ENCODE data around the gene NOTO.

The NOTO gene

DNA sequence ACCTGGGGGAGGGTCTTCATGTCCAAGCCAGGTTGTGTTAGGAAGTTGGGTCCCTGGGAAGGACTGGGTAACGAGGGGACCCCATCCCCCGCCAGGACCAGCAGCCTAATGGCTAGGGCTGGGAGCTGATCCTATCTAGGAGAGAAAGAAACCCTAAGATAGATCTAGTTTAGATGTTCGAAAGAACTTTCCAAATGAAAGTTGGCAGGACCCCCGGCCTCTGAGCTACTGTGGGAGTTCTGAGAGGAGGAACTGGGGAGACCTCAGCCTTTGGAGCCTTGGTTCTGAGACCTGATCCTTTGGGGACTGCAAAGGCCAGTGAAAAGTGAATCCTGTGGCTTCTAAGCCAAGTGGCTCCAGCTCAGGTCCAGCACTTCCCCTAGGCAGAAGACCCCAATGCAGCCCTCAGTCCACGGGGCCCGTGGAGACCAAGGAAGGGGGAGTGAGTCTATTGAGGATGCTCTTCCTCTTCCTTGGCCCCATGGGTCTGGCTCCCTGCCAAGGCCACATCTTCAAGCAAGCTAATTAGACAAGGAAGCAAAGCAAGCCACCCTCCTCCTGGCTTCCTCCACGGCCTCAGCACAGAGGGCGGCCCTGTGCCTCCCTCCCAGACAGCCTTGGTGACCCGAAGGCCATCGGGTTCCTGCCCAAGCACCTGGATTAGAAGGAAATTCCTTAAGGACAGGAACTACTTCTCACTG lies 55.2 kb downstream of the NOTO start:
- DNase-seq (ENCODE audit: low spot score): no peak

DNA sequence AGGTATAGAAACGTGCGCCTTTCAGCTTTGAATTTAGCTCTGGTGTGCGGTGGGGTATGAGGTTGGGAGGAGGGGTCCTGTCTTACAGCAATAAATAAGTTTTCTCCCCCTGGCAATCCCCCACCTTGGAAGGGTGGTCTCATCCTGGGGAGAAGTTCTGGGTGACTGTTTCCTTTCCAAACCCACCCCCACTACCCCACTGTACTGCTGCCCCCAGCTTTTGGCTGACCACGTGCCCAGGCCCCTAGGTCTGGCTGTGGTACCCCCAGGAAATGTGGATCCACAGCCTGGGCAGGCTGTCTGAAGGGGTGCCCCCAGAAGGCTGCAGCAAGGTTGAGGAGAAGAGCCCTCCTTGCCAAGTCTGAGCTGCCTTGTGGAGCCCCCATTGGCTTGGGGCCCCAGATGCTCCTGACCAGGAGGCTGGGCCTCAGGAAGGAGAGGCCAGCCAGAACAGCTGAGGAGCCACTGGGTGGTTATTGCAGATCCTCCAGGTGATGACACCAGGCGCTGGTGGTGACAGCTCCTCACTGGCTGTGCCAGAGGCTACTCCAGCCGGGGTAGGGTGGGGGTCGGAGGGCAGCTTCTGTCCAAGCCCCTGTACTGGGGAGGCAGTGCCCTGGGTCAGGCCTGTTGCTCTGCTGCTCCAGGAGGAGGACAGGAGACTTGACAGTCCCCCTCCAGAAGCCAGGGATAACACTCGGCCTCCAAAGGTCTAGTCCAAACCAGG lies 56.0 kb downstream of the NOTO start:
- DNase-seq (ENCODE audit: low spot score): no peak

DNA sequence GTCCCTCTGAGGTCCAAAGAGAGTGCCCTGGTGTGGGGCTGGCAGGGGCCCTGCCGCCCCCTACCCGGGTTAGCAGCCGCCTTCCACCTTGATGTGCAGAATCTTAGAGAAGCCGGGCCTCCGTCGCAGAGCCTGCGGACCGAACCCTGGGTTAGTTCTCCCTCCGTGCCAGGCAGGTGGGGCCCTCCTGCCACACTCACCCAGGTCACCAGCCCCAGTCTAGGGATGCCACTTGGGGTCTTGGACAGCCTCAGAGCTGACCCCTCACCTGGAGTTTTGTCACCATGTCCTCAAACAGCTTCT lies 56.5 kb downstream of the NOTO start:
- no peak for DNase-seq (ENCODE audit: low spot score)

DNA sequence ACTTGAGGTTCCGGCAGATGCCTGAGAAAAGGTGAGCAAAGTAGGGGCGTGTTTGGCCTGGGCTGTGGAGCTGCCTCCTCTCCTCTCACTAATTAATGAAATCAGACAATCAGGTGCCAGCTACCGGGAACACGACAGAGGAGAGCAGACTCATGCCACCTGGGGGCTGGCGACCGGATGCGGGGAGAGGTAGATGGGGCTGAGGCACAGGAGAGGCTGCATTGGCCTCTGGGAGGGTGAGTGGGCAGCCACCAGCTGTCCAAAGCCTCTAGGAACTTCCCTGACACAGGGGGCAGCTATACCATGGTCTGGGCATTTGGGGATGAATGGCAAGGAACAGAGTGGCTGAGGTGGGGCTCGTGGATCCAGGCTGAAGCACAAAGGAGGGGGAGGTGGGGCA lies 56.9 kb downstream of the NOTO start:
- no peak for DNase-seq (ENCODE audit: low spot score)

DNA sequence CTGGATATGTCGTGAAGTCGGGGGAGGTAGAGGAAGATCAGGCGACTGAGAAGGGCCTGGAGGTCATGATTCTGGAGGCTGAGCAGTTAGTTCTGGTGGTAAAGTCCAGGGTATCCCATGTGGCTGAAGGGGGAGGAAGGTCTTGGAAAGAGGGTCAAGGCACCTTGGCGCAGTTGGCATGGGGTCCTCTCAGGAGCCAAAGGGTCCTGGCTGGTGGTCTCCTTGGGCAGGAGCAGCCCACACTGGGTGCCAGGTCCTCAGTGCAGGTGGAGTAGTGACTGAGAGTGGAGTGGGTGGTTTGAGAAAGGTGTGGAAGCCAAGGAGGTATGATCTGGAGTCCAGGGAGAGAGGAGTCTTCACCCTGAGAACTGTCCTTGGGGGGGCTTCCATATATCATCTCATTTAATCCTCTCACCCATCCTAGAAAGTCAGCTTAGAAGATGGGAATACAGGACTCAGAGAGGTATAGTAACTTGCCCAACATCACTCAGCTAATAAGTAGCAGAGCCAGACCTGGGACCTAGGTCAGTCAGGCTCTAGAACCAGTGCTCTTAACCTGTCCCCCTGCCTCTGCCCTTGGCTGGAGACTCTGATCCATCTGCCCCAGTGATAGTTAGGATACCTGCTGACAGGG lies 57.4 kb downstream of the NOTO start:
- DNase-seq (ENCODE audit: low spot score): no peak

DNA sequence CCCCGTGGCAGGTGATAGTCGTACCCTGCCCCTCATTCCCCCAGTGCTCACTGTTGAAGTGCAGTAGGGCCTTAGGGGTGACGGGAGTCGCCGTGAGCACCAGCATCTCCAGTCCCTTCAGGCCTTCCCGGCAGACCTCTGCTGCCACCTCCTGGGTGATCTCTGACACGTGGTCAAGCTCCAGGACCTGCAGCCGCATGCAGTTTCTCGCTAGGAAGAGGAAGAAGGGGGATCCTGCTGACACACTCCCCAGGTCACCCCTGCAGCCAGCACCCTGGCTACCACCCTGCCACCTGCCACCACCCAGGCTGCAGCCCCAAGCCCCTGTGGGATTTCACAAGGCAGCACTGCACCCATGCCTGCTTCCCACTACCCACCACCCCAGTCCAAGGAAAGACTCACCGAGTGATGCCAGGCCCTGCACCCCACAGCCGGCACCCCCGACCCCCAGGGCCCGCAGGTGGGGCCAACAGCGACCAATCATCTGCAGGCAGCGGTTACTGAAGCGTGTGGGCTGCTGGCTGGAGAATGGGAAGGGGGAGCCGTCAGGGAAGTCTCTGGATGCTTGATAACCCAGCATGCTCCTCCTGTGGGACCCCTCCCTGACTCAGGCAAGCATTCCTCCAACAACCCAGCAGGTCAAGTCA lies 58.1 kb downstream of the NOTO start:
- no peak for DNase-seq (ENCODE audit: low spot score)

Measured in hematopoietic multipotent progenitor cell treated with erythropoietin and hydrocortisone succinate and interleukin-3 and kit ligand, for 17 days (in vitro differentiated cells).